Measurements from ENCODE around the gene EIF4H. TPM values are rescaled to one million over a fixed set of nuclear protein-coding genes. Genes with fewer than 3 reads are reported as not detected.

Gene EIF4H
- total and polyA plus RNA-seq, 2 of the 8 experiments (the other 6 are each of a cell fraction or from before 2014, with no cell fraction given) = 323 to 382 TPM

- no peak overlapping the region for H2AK5ac ChIP-seq (ENCODE audit: low read depth, low read length)
- H4K5ac ChIP-seq (ENCODE audit: insufficient read length, low read depth, low read length) = no peak overlapping the region
- no peak overlapping the region for H2BK5ac ChIP-seq (ENCODE audit: low read depth, low read length)
- DNase-seq (ENCODE audit: low read depth in 1 of 2, low spot score in 2 of 2) (peak in 1 of 2 experiments; percentile 56), FAIRE-seq (no peak)
- H2BK20ac ChIP-seq (ENCODE audit: low read length) = no peak overlapping the region
- no peak overlapping the region for H3K56ac ChIP-seq (replicated peaks; ENCODE audit: insufficient read length, low read depth, low read length)
- no peak overlapping the region for H2BK12ac ChIP-seq (ENCODE audit: low read depth, low read length)
- H2AFZ ChIP-seq (ENCODE audit: low read length) = no peak overlapping the region
- no peaks in the 10 kb centered on the region for H3K79me1 ChIP-seq (ENCODE audit: low read depth, low read length)
- no peak overlapping the region for H3K9ac ChIP-seq (replicated peaks in 1 of 4; ENCODE audit: extremely low read depth in 1 of 4, low read depth in 3 of 4, low read length in 3 of 4)
- no peak overlapping the region for H3K4ac ChIP-seq (replicated peaks; ENCODE audit: insufficient read length, low read depth, low read length)
- no peaks in the 10 kb centered on the region for H3K23me2 ChIP-seq (ENCODE audit: low read depth, low read length)
- no peaks in the 10 kb centered on the region for H3K36me3 ChIP-seq (ENCODE audit: control insufficient read depth in 2 of 4, insufficient read depth in 4 of 4, low read length in 3 of 4)
- no peak overlapping the region for H3K4me2 ChIP-seq (ENCODE audit: insufficient read depth in 1 of 2, low read depth in 2 of 2, low read length in 2 of 2)
- H3K27me3 ChIP-seq (replicated peaks in 1 of 4; ENCODE audit: control insufficient read depth in 3 of 4, extremely low read depth in 1 of 4, insufficient read depth in 3 of 4, low read length in 3 of 4) = no peaks in the 10 kb centered on the region
- H3K4me1 ChIP-seq (replicated peaks in 1 of 4; ENCODE audit: control insufficient read depth in 3 of 4, insufficient read depth in 4 of 4, low read length in 3 of 4) = no peaks in the 10 kb centered on the region
- H3K27ac ChIP-seq (ENCODE audit: low read depth, low read length) = no peak overlapping the region
- no peaks in the 10 kb centered on the region for H3K79me2 ChIP-seq (ENCODE audit: control insufficient read depth in 1 of 2, insufficient read depth in 2 of 2, low read length in 2 of 2)
- H4K20me1 ChIP-seq (replicated peaks in 1 of 2; ENCODE audit: control insufficient read depth in 1 of 2, insufficient read depth in 2 of 2, low read length in 2 of 2) = no peaks in the 10 kb centered on the region
- POLR2A ChIA-PET (ENCODE audit: partially characterized antibody) = interaction anchor here (1.1 to 3.1 kb wide), 3 partner anchors 9 to 28 kb away, joined by 4 to 18 read pairs (median 5); partner anchors contain the start of gene EIF4H
- no peak overlapping the region for H3K4me3 ChIP-seq (ENCODE audit: extremely low read depth in 1 of 4, insufficient read depth in 2 of 4, low read depth in 3 of 4, low read length in 4 of 4)
- H3K9me3 ChIP-seq (ENCODE audit: insufficient read depth in 2 of 2, low read depth in 1 of 2, low read length in 1 of 2) = peaks cover 0 to 2% of the 10 kb centered on the region in 2 experiments; a peak in 1 of 4 replicates
- H3K18ac ChIP-seq (ENCODE audit: extremely low read depth, low read length) = no peak overlapping the region
- no peak overlapping the region for H3K14ac ChIP-seq (ENCODE audit: insufficient read length)
- no peak overlapping the region for H3K23ac ChIP-seq (ENCODE audit: insufficient read length)
- no peak overlapping the region for H4K91ac ChIP-seq (replicated peaks; ENCODE audit: insufficient read length, low read length)
- H2BK120ac ChIP-seq (replicated peaks; ENCODE audit: low read depth, low read length) = no peak overlapping the region
- WGBS, 2 experiments (ENCODE audit: extremely low coverage in 1 of 2, insufficient coverage in 1 of 2, insufficient read length in 1 of 2, insufficient replicate concordance in 2 of 2, low coverage in 1 of 2, low lambda C conversion rate in 2 of 2, missing lambda C conversion rate in 1 of 2) = 44% methylated on average over 7 of the region's 7 CpGs; no CpG with 5 or more reads in 1 of the 2 experiments
- H2BK15ac ChIP-seq (ENCODE audit: low read length) = no peak overlapping the region
- CTCF ChIA-PET (ENCODE audit: partially characterized antibody) = interaction anchor here (0.6 to 3.0 kb wide), 26 partner anchors 10 to 315 kb away, joined by 3 to 22 read pairs (median 4); partner anchors contain the start of genes EIF4H and ELN
- no peak overlapping the region for H4K8ac ChIP-seq (ENCODE audit: extremely low read depth, insufficient read depth, low read length)
- no peak for TF ChIP-seq TAF1 (IDR thresholded peaks at IDR 0.05; ENCODE audit: low read depth, low read length)
- no peak for TF ChIP-seq KDM4A (IDR thresholded peaks at IDR 0.05; ENCODE audit: low read depth, low read length, severe bottlenecking)
- TF ChIP-seq RAD21 (IDR thresholded peaks at IDR 0.05 in 1 of 2, conservative IDR thresholded peaks at IDR 0.05 in 1 of 2; ENCODE audit: low read depth in 2 of 2, low read length in 2 of 2) = peak; percentile 48 to 62; a peak in 3 of 4 replicates
- peak; percentile 23 to 72 (median 51) for TF ChIP-seq CTCF (IDR thresholded peaks at IDR 0.05; ENCODE audit: control extremely low read depth in 1 of 3, insufficient read depth in 1 of 3, low read depth in 1 of 3, low read length in 3 of 3)
- TF ChIP-seq YY1 (IDR thresholded peaks at IDR 0.05; ENCODE audit: low read depth, low read length) = no peak
Measured at GRCh38 chr7:74164985-74165456, 9.1 kb upstream of the EIF4H start.

All from H1 (cell line).